Mesenchymal stem cell (in vitro differentiated cells and primary cell): ENCODE data around the gene DHCR7.

Experiments used
- DNase-seq: peaks from one replicate; pipeline ENCODE4 v3.0.0-alpha.2; 2013
- H2AFZ ChIP-seq: one replicate; pipeline ENCODE4 v1.6.1; 2013; ENCODE audit warnings: low read depth, mild to moderate bottlenecking, control low read depth, inconsistent platforms, low read length, moderate library complexity
- H2AK5ac ChIP-seq: 2 replicates; pipeline ENCODE4 v1.6.1; 2013; ENCODE audit warnings: low read length, moderate library complexity, mild to moderate bottlenecking, inconsistent platforms; ENCODE audit not compliant: severe bottlenecking
- H2BK120ac ChIP-seq: one replicate; pipeline ENCODE4 v1.6.1; 2013; ENCODE audit warnings: low read depth, mild to moderate bottlenecking, inconsistent platforms, low read length, moderate library complexity
- H2BK12ac ChIP-seq, 2 experiments: one replicate each; pipeline ENCODE4 v1.6.1; 2013; ENCODE audit warnings: inconsistent platforms in 2 of 2, low read length in 2 of 2, mild to moderate bottlenecking in 2 of 2, moderate library complexity in 2 of 2, control low read depth in 1 of 2
- H2BK15ac ChIP-seq: one replicate; pipeline ENCODE4 v1.6.1; 2013; ENCODE audit warnings: mild to moderate bottlenecking, low read depth, inconsistent platforms; ENCODE audit not compliant: poor library complexity, severe bottlenecking
- H2BK5ac ChIP-seq: 2 replicates; pipeline ENCODE4 v1.6.1; 2013; ENCODE audit warnings: low read depth, mild to moderate bottlenecking, low read length, control low read depth, inconsistent platforms; ENCODE audit not compliant: poor library complexity, severe bottlenecking
- H3K14ac ChIP-seq, 2 experiments: one replicate each; pipeline ENCODE4 v1.6.1; 2013; ENCODE audit warnings: inconsistent platforms in 2 of 2, low read length in 2 of 2, control low read depth in 1 of 2, mild to moderate bottlenecking in 1 of 2, moderate library complexity in 1 of 2
- H3K18ac ChIP-seq, 2 experiments: one replicate each; pipeline ENCODE4 v1.6.1; 2013; ENCODE audit warnings: inconsistent platforms in 2 of 2, low read length in 2 of 2, control low read depth in 1 of 2, low read depth in 1 of 2, mild to moderate bottlenecking in 1 of 2
- H3K23ac ChIP-seq, 2 experiments: one replicate each; pipeline ENCODE4 v1.6.1; 2013; ENCODE audit warnings: inconsistent platforms in 2 of 2, low read length in 2 of 2, mild to moderate bottlenecking in 2 of 2, moderate library complexity in 2 of 2, control low read depth in 1 of 2
- H3K27ac ChIP-seq: 2 replicates; pipeline ENCODE4 v1.5.1; 2013; ENCODE audit warnings: mild to moderate bottlenecking, moderate library complexity, low read length, control low read depth, inconsistent platforms; ENCODE audit not compliant: poor library complexity, severe bottlenecking
- H3K27me3 ChIP-seq, 2 experiments: 2 replicates each; pipeline versions ENCODE4 v1.6.1 to v1.7.0; 2013; ENCODE audit warnings: low read length in 2 of 2, mild to moderate bottlenecking in 2 of 2, moderate library complexity in 2 of 2, control low read depth in 1 of 2, inconsistent platforms in 1 of 2; ENCODE audit not compliant: control insufficient read depth in 1 of 2, insufficient read depth in 1 of 2
- H3K36me3 ChIP-seq, 2 experiments: 2 replicates each; pipeline versions ENCODE4 v1.6.1 to v1.7.0; 2013; ENCODE audit warnings: low read length in 2 of 2, control low read depth in 1 of 2, inconsistent platforms in 1 of 2, low read depth in 1 of 2, mild to moderate bottlenecking in 1 of 2; ENCODE audit not compliant: insufficient read depth in 2 of 2, control insufficient read depth in 1 of 2
- H3K4ac ChIP-seq, 2 experiments: one replicate each; pipeline ENCODE4 v1.6.1; 2013; ENCODE audit warnings: inconsistent platforms in 2 of 2, low read length in 2 of 2, mild to moderate bottlenecking in 2 of 2, moderate library complexity in 2 of 2, control low read depth in 1 of 2, low read depth in 1 of 2
- H3K4me1 ChIP-seq: 2 replicates; pipeline ENCODE4 v1.6.1; 2013; ENCODE audit warnings: low read depth, low read length, control low read depth; ENCODE audit not compliant: control insufficient read depth, insufficient read depth
- H3K4me2 ChIP-seq: 2 replicates; pipeline ENCODE4 v1.6.1; 2013; ENCODE audit warnings: low read length, mild to moderate bottlenecking, inconsistent platforms; ENCODE audit not compliant: poor library complexity, severe bottlenecking
- H3K4me3 ChIP-seq, 2 experiments: 2 replicates each; pipeline versions ENCODE4 v1.5.1 to v1.7.0; 2013; ENCODE audit warnings: low read length in 2 of 2, mild to moderate bottlenecking in 2 of 2, control low read depth in 1 of 2, low read depth in 1 of 2; ENCODE audit not compliant: insufficient read depth in 1 of 2
- H3K79me1 ChIP-seq: replicated peaks from 2 replicates; pipeline ENCODE4 v1.6.1; 2013; ENCODE audit warnings: mild to moderate bottlenecking, control low read depth, low read length, inconsistent platforms; ENCODE audit not compliant: poor library complexity, severe bottlenecking
- H3K9ac ChIP-seq: 2 replicates; pipeline ENCODE4 v1.7.0; 2013; ENCODE audit warnings: mild to moderate bottlenecking, low read length, moderate library complexity
- H3K9me3 ChIP-seq: 2 replicates; pipeline ENCODE4 v1.7.0; 2013; ENCODE audit warnings: mild to moderate bottlenecking, low read length; ENCODE audit not compliant: control insufficient read depth
- H4K8ac ChIP-seq: one replicate; pipeline ENCODE4 v1.6.1; 2013; ENCODE audit warnings: inconsistent platforms, mild to moderate bottlenecking, low read length, moderate library complexity
- H4K91ac ChIP-seq: one replicate; pipeline ENCODE4 v1.6.1; 2013; ENCODE audit warnings: mild to moderate bottlenecking, low read length, inconsistent platforms
- WGBS: methylation state at CpG from one replicate; pipeline ENCODE4 v1.1.7; 2013; ENCODE audit warnings: mixed read lengths; 5-methylcytosine and 5-hydroxymethylcytosine counted together

The DHCR7 gene

GRCh38 chr11:71387200-71387599 lies 61.0 kb downstream of the DHCR7 start:
- Histone ChIP-seq H3K79me1 (no peaks in the 10 kb centered on the region), H2BK15ac (no peak overlapping the region), H3K4ac (no peak overlapping the region), H3K36me3 (no peaks in the 10 kb centered on the region), H3K4me1 (no peaks in the 10 kb centered on the region), H4K8ac (no peak overlapping the region), H2BK120ac (no peak overlapping the region), H3K23ac (no peak overlapping the region), H3K27me3 (peaks cover 40 to 85% of the 10 kb centered on the region in 2 experiments), H2AFZ (no peak overlapping the region), H3K18ac (no peak overlapping the region), H3K9me3 (peaks cover 16% of the 10 kb centered on the region), H4K91ac (no peak overlapping the region), H2BK5ac (no peak overlapping the region), H3K9ac (no peak overlapping the region), H3K4me3 (no peak overlapping the region), H3K14ac (no peak overlapping the region), H3K4me2 (no peak overlapping the region), H2AK5ac (no peak overlapping the region), H3K27ac (no peak overlapping the region), H2BK12ac (no peak overlapping the region)
- 86% methylated on average over 3 of the region's 3 CpGs for WGBS
- DNase-seq: no peak

- Histone ChIP-seq H3K27me3 (peaks cover 31 to 83% of the 10 kb centered on the region in 2 experiments), H2BK12ac (no peak overlapping the region), H2BK120ac (no peak overlapping the region), H3K23ac (no peak overlapping the region), H2BK15ac (no peak overlapping the region), H3K4me1 (no peaks in the 10 kb centered on the region), H3K4me3 (no peak overlapping the region), H3K36me3 (no peaks in the 10 kb centered on the region), H3K4me2 (no peak overlapping the region), H2AK5ac (no peak overlapping the region), H2BK5ac (no peak overlapping the region), H3K18ac (no peak overlapping the region), H3K9me3 (peaks cover 16% of the 10 kb centered on the region), H4K91ac (no peak overlapping the region), H3K4ac (no peak overlapping the region), H3K79me1 (no peaks in the 10 kb centered on the region), H3K27ac (no peak overlapping the region), H3K14ac (no peak overlapping the region), H2AFZ (no peak overlapping the region), H4K8ac (no peak overlapping the region), H3K9ac (no peak overlapping the region)
- 64% methylated on average over 4 of the region's 4 CpGs for WGBS
- no peak for DNase-seq
Observed at GRCh38 chr11:71386202-71386601, 62.0 kb downstream of the DHCR7 start.

DNA sequence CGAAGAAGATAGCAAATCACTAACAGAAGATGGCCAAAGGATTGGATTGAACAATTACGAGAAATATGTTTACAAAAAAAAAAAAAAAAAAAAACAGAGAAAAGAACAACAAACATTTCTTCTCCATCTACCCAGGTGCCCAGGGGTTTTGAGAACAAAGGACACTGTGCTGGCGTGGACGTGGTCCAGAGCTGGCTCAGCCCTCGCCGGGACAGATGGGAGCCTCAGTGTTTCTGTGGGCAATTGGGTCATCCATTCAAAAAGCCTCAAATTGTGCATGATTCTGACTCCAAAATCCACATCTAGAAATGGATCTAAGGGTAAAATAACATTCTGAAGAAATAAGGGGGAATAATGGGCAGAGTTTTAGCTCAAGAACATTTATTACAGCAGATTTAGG lies 63.1 kb downstream of the DHCR7 start:
- H3K23ac ChIP-seq: no peak overlapping the region
- no peak overlapping the region for H3K18ac ChIP-seq
- WGBS: 78% methylated on average over 4 of the region's 6 CpGs
- H3K36me3 ChIP-seq: no peaks in the 10 kb centered on the region
- no peak overlapping the region for H3K4ac ChIP-seq
- H3K27me3 ChIP-seq: peaks cover 25 to 72% of the 10 kb centered on the region in 2 experiments
- no peak overlapping the region for H3K14ac ChIP-seq
- no peak overlapping the region for H2BK12ac ChIP-seq
- H4K8ac ChIP-seq: no peak overlapping the region
- peaks cover 16% of the 10 kb centered on the region for H3K9me3 ChIP-seq
- H2AK5ac ChIP-seq: no peak overlapping the region
- no peak overlapping the region for H2BK15ac ChIP-seq
- H4K91ac ChIP-seq: no peak overlapping the region
- H2AFZ ChIP-seq: no peak overlapping the region
- no peak overlapping the region for H2BK5ac ChIP-seq
- no peak overlapping the region for H3K4me3 ChIP-seq
- no peak for DNase-seq
- H3K27ac ChIP-seq: no peak overlapping the region
- no peak overlapping the region for H3K9ac ChIP-seq
- no peaks in the 10 kb centered on the region for H3K4me1 ChIP-seq
- no peak overlapping the region for H3K4me2 ChIP-seq
- no peaks in the 10 kb centered on the region for H3K79me1 ChIP-seq
- H2BK120ac ChIP-seq: no peak overlapping the region

- Histone ChIP-seq H2AFZ (no peak overlapping the region), H3K23ac (no peak overlapping the region), H3K4me1 (no peaks in the 10 kb centered on the region), H3K14ac (no peak overlapping the region), H4K8ac (no peak overlapping the region), H2BK15ac (no peak overlapping the region), H3K79me1 (no peaks in the 10 kb centered on the region), H3K27ac (no peak overlapping the region), H2BK5ac (no peak overlapping the region), H3K27me3 (peaks cover 24 to 71% of the 10 kb centered on the region in 2 experiments), H2AK5ac (no peak overlapping the region), H3K18ac (no peak overlapping the region), H3K4ac (no peak overlapping the region), H3K4me3 (no peak overlapping the region), H3K9me3 (peaks cover 16% of the 10 kb centered on the region), H4K91ac (no peak overlapping the region), H3K9ac (no peak overlapping the region), H2BK120ac (no peak overlapping the region), H3K4me2 (no peak overlapping the region), H2BK12ac (no peak overlapping the region), H3K36me3 (no peaks in the 10 kb centered on the region)
- 92% methylated on average over 6 of the region's 8 CpGs for WGBS
- DNase-seq: no peak
Observed at GRCh38 chr11:71384561-71384960, 63.6 kb downstream of the DHCR7 start.
